Fibroblast of mammary gland (primary cell): ENCODE data around the gene SEMG1.
A peak's percentile ranks its signal among the peaks of the same experiment; 100 is the strongest.

ENCODE experiments used
- DNase-seq: peaks from one replicate; pipeline ENCODE4 v3.0.0-alpha.2; 2010; ENCODE audit warnings: low read depth
- H3K4me3 ChIP-seq: 2 replicates; pipeline ENCODE4 v1.5.1; 2011; ENCODE audit warnings: low read depth, mild to moderate bottlenecking, low read length, moderate library complexity; ENCODE audit not compliant: control insufficient read depth
- CTCF ChIP-seq: conservative IDR thresholded peaks from 2 replicates; pipeline ENCODE4 v1.5.1; 2011; ENCODE audit warnings: low read depth, low read length, inconsistent platforms; ENCODE audit not compliant: control insufficient read depth, insufficient read depth

Gene SEMG1

GRCh38 chr20:45176526-45177267 lies 30.1 kb upstream of the SEMG1 start:
- no peak for DNase-seq
- H3K4me3 ChIP-seq, result no peak overlapping the region
- no peak for TF ChIP-seq CTCF

GRCh38 chr20:45179166-45179565 lies 27.7 kb upstream of the SEMG1 start:
- peak; percentile 28 for DNase-seq
- H3K4me3 ChIP-seq, result no peak overlapping the region
- no peak for TF ChIP-seq CTCF

- no peak overlapping the region for H3K4me3 ChIP-seq
- TF ChIP-seq CTCF, result no peak
- DNase-seq, result peak; percentile 18
These were observed 25.2 kb upstream of the SEMG1 start for GRCh38 chr20:45181639-45182038.

- DNase-seq, result no peak
- no peak overlapping the region for H3K4me3 ChIP-seq
- no peak for TF ChIP-seq CTCF
These were observed 23.7 kb upstream of the SEMG1 start for GRCh38 chr20:45183084-45183483.

GRCh38 chr20:45187693-45188092 lies 19.1 kb upstream of the SEMG1 start:
- no peak for TF ChIP-seq CTCF
- H3K4me3 ChIP-seq, result no peak overlapping the region
- no peak for DNase-seq

- no peak for DNase-seq
- TF ChIP-seq CTCF, result no peak
- H3K4me3 ChIP-seq, result no peak overlapping the region
These were observed 17.7 kb upstream of the SEMG1 start for GRCh38 chr20:45189067-45189609.
